Smooth muscle cell (in vitro differentiated cells): ENCODE data around the gene HMGXB3. TPM values are rescaled to one million over a fixed set of nuclear protein-coding genes. Genes with fewer than 3 reads are reported as not detected.
A peak's percentile ranks its signal among the peaks of the same experiment; 100 is the strongest.

Source experiments
- DNase-seq: peaks from one replicate; lab custom pipeline; 2025; ENCODE audit not compliant: unreplicated experiment; lab: John Stamatoyannopoulos, UW
- H2AFZ ChIP-seq: fragments of 200-600 bp; sonication (generic); 2 replicates; pipeline ENCODE4 v1.6.0; 2016; ENCODE audit warnings: antibody characterized with exemption, low read depth, mild to moderate bottlenecking
- H3F3A ChIP-seq: fragments of 200-600 bp; sonication (generic); 2 replicates; pipeline ENCODE4 v1.6.0; 2017; ENCODE audit warnings: antibody characterized with exemption, low read depth
- H3K27ac ChIP-seq: fragments of 200-600 bp; sonication (generic); 2 replicates; pipeline ENCODE4 v1.5.1; 2016; ENCODE audit warnings: low read depth, mild to moderate bottlenecking
- H3K27me3 ChIP-seq: fragments of 200-600 bp; sonication (generic); 2 replicates; pipeline ENCODE4 v1.6.1; 2016; ENCODE audit warnings: low read depth, mild to moderate bottlenecking
- H3K36me3 ChIP-seq: fragments of 200-600 bp; sonication (generic); 2 replicates; pipeline ENCODE4 v1.5.1; 2016; ENCODE audit warnings: low read depth
- H3K4me1 ChIP-seq: fragments of 200-600 bp; sonication (generic); 2 replicates; pipeline ENCODE4 v1.5.1; 2016; ENCODE audit warnings: low read depth
- H3K4me2 ChIP-seq: fragments of 200-600 bp; sonication (generic); 2 replicates; pipeline ENCODE4 v1.6.0; 2016; ENCODE audit warnings: mild to moderate bottlenecking
- H3K4me3 ChIP-seq: fragments of 200-600 bp; sonication (generic); 2 replicates; pipeline ENCODE4 v1.5.1; 2016; ENCODE audit warnings: mild to moderate bottlenecking
- H3K79me2 ChIP-seq: fragments of 200-600 bp; sonication (generic); 2 replicates; pipeline ENCODE4 v1.6.0; 2016; ENCODE audit warnings: low read depth, mild to moderate bottlenecking
- H3K9ac ChIP-seq: fragments of 200-600 bp; sonication (generic); 2 replicates; pipeline ENCODE4 v1.6.0; 2016; ENCODE audit warnings: low read depth
- H3K9me3 ChIP-seq: fragments of 200-600 bp; sonication (generic); replicated peaks from 2 replicates; pipeline ENCODE4 v1.5.1; 2016; ENCODE audit warnings: low read depth
- H4K20me1 ChIP-seq: fragments of 200-600 bp; sonication (generic); 2 replicates; pipeline ENCODE4 v1.6.0; 2016; ENCODE audit warnings: low read depth
- CTCF ChIP-seq: fragments of 200-600 bp; sonication (generic); IDR thresholded peaks from 2 replicates; pipeline ENCODE4 v1.5.1; 2017; ENCODE audit warnings: borderline replicate concordance, mild to moderate bottlenecking, antibody characterized with exemption; ENCODE audit not compliant: insufficient read depth, poor library complexity, severe bottlenecking
- WGBS: methylation state at CpG from one replicate; pipeline ENCODE4 v1.1.7; 2016; ENCODE audit warnings: low lambda C conversion rate; 5-methylcytosine and 5-hydroxymethylcytosine counted together
- polyA plus RNA-seq: library from polyadenylated mRNA; unstranded; fragments of >200 nt; fragmentation: Nextera tagmentation; extraction: Ambion mirVana; gene quantifications from 2 replicates; pipeline ENCODE4 v1.2.1, GENCODE V29; 2016
- total RNA-seq: library from RNA; depleted of rRNA; stranded (reverse); fragments of >200 nt; gene quantifications from 2 replicates; pipeline ENCODE4 v1.2.3, GENCODE V29; 2014

HMGXB3 gene
- total and polyA plus RNA-seq, 2 experiments from 2014 or later: 31.4 to 41.8 TPM

DNA sequence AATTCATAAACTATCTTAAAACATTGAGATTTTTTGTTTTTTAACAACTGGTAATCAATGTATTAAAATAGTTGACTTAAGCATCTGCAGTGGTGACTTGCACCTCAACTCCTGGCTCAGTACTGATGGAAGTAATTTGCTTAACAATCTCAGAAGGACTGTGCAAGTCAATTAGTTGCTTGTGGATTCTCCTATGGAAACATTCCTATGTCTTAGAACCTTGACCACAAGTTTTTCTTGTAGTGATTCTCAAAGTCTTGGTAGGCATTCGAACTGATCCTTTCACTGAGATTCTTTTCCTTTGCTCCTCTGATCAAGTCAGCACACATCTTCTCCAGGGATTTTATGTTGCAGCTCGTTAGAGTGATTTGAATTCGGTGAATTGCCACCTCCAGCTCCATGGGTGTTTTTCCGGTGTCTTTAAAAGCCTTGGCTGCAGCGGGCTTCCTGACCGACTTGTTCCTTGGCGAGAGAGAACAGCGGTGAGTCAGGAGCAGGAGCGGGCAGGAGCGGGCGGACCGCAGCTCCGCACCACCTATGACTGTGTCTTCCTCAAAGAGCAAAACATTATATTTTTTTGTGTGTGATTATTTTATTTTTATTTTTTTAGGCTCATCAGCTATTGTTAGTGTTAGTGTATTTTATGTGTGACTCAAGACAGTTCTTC lies 21.1 kb downstream of the HMGXB3 start:
- H3K4me1 ChIP-seq: no peaks in the 10 kb centered on the region
- peaks cover 2% of the 10 kb centered on the region for H3K79me2 ChIP-seq
- H3K4me3 ChIP-seq: no peak overlapping the region
- H3K27ac ChIP-seq: peak overlapping the region; percentile 86
- H3K9me3 ChIP-seq: no peaks in the 10 kb centered on the region
- no peaks in the 10 kb centered on the region for H3K27me3 ChIP-seq
- TF ChIP-seq CTCF: no peak
- H2AFZ ChIP-seq: no peak overlapping the region
- H3K4me2 ChIP-seq: peak overlapping the region; percentile 48
- H3K9ac ChIP-seq: peak overlapping the region; percentile 8
- WGBS: 56% methylated on average over 13 of the region's 13 CpGs
- peaks cover 9% of the 10 kb centered on the region for H4K20me1 ChIP-seq
- H3K36me3 ChIP-seq: peaks cover 18% of the 10 kb centered on the region
- no peak for DNase-seq
- H3F3A ChIP-seq: peaks cover 7% of the 10 kb centered on the region

DNA sequence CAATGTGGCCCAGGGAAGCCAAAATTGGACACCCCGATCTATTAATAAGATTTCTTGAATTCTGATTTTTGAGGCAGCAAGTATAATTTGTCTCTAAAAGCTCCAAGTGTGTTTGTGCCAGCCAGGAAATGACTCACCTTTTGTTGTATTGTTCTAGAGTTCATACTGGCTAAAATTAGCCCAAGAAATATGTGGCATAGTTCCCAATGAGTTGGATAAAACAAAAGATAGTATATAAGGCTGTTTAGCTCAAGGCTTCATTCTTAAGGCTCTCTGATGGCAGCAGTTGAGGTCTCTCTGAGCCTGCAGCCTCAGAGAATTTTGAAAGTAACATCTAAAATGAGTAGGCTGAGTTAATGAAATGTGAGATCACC lies 21.6 kb downstream of the HMGXB3 start:
- no peak for DNase-seq
- Histone ChIP-seq H3F3A (peaks cover 7% of the 10 kb centered on the region), H3K4me1 (no peaks in the 10 kb centered on the region), H3K27ac (peak overlapping the region; percentile 86), H3K79me2 (no peaks in the 10 kb centered on the region), H4K20me1 (peaks cover 7% of the 10 kb centered on the region), H3K27me3 (no peaks in the 10 kb centered on the region), H3K4me2 (peak overlapping the region; percentile 25), H3K9ac (peak overlapping the region; percentile 8), H3K9me3 (no peaks in the 10 kb centered on the region), H2AFZ (no peak overlapping the region), H3K4me3 (no peak overlapping the region), H3K36me3 (peaks cover 18% of the 10 kb centered on the region)
- WGBS: 94% methylated on average over 1 of the region's 1 CpG
- TF ChIP-seq CTCF: no peak

GRCh38 chr5:150022681-150023080 lies 22.1 kb downstream of the HMGXB3 start:
- H3K4me3 ChIP-seq: no peak overlapping the region
- TF ChIP-seq CTCF: no peak
- peak overlapping the region; percentile 25 for H3K4me2 ChIP-seq

GRCh38 chr5:150023136-150023535 lies 22.6 kb downstream of the HMGXB3 start:
- no peak overlapping the region for H3K4me3 ChIP-seq
- no peaks in the 10 kb centered on the region for H4K20me1 ChIP-seq
- H3K4me2 ChIP-seq: no peak overlapping the region
- H3K79me2 ChIP-seq: no peaks in the 10 kb centered on the region
- H3K36me3 ChIP-seq: peaks cover 22% of the 10 kb centered on the region
- peak overlapping the region; percentile 8 for H3K9ac ChIP-seq
- H3K27ac ChIP-seq: peak overlapping the region; percentile 86
- DNase-seq: no peak
- H3K9me3 ChIP-seq: no peaks in the 10 kb centered on the region
- no peak overlapping the region for H2AFZ ChIP-seq
- H3K4me1 ChIP-seq: no peaks in the 10 kb centered on the region
- TF ChIP-seq CTCF: no peak
- H3F3A ChIP-seq: peaks cover 7% of the 10 kb centered on the region
- no peaks in the 10 kb centered on the region for H3K27me3 ChIP-seq
- WGBS: 96% methylated on average over 1 of the region's 1 CpG

More at GRCh38 chr5:150022681-150023080, 22.1 kb downstream of the HMGXB3 start:
- no peak for DNase-seq
- Histone ChIP-seq H2AFZ (no peak overlapping the region), H3K9ac (peak overlapping the region; percentile 8), H3K27ac (peak overlapping the region; percentile 86), H3K9me3 (no peaks in the 10 kb centered on the region), H4K20me1 (peaks cover 3% of the 10 kb centered on the region), H3F3A (peaks cover 7% of the 10 kb centered on the region), H3K79me2 (no peaks in the 10 kb centered on the region), H3K36me3 (peaks cover 19% of the 10 kb centered on the region), H3K27me3 (no peaks in the 10 kb centered on the region), H3K4me1 (no peaks in the 10 kb centered on the region)
- WGBS: 81% methylated on average over 2 of the region's 2 CpGs
